GM10266 (cell line): ENCODE data around the gene SACM1L.
"Not testable (repeated sequence)": the region's sequence is repeated elsewhere in the genome, so short reads cannot be mapped to it uniquely, and the experiment has no call there.

Source experiments
- DNase-seq: peaks from one replicate; pipeline ENCODE4 v3.0.0; 2012; ENCODE audit errors: extremely low spot score
- TF ChIP-seq, protein P1 (sequence below): IDR thresholded peaks from 2 replicates; pipeline ENCODE4 v1.5.1; 2012; ENCODE audit warnings: mild to moderate bottlenecking, low read depth; ENCODE audit not compliant: control insufficient read depth, insufficient read depth; ENCODE audit errors: missing control alignments

SACM1L gene

DNA sequence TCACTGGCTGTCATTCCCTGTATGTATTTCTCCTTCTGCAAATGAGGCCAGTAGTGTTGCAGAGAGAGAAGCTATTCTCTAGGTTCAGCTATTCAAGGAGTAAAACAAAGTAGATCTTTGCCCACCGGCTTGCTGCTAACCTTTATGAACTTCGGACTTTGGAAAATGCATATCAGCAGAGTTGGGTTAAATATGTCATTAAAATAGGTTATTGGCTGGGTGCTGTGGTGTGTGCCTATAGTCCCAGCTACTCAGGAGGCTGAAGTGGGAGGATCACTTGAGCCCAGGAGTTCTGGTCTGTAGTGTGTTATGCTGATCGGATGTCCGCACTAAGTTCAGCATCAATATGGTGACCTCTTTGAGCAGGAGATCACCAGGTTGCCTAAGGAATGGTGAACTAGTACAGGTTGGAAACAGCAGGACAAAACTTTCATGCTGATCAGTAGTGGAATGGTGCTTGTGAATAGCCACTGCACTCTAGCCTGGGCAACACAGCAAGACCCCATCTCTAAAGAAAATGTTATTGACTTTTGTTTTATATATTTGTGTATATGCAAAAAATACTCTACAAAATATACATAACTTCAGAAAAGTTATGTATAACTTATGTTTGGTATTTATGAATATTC lies 53.4 kb downstream of the SACM1L start:
- TF ChIP-seq, protein P1, sequence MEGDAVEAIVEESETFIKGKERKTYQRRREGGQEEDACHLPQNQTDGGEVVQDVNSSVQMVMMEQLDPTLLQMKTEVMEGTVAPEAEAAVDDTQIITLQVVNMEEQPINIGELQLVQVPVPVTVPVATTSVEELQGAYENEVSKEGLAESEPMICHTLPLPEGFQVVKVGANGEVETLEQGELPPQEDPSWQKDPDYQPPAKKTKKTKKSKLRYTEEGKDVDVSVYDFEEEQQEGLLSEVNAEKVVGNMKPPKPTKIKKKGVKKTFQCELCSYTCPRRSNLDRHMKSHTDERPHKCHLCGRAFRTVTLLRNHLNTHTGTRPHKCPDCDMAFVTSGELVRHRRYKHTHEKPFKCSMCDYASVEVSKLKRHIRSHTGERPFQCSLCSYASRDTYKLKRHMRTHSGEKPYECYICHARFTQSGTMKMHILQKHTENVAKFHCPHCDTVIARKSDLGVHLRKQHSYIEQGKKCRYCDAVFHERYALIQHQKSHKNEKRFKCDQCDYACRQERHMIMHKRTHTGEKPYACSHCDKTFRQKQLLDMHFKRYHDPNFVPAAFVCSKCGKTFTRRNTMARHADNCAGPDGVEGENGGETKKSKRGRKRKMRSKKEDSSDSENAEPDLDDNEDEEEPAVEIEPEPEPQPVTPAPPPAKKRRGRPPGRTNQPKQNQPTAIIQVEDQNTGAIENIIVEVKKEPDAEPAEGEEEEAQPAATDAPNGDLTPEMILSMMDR, result no peak
- DNase-seq, result no peak

DNA sequence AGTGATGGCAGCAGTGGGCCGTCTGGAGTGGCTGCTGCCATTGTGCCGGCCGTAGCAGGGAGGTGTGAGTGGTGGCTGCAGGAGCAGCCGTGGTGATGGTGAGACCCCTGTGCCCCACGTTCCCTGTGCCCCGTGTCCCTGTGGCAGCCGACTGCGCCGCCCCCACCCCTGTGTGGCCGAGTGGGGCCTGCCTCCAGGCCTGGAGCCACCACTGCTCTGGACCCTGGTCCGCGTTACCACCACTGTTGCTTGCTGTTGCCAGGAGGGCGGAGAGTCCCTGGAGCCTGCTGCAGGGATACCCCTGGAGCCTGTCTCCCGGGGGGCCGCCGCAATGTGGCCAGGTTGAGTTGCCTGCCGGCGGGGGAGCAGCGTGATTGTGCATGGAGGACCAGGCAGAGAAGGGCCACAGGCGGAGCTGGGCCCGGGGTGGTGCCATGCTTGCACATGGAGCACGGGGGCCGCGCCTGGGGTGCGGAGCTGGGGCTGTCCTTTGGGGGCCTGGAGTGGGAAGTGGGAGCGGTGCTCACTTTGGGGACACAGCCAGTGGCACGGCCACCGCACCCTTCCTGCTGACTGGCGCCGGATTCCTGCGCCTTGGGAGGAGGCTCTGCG lies 57.1 kb downstream of the SACM1L start:
- DNase-seq, result no peak
- TF ChIP-seq, protein P1, result no peak

DNA sequence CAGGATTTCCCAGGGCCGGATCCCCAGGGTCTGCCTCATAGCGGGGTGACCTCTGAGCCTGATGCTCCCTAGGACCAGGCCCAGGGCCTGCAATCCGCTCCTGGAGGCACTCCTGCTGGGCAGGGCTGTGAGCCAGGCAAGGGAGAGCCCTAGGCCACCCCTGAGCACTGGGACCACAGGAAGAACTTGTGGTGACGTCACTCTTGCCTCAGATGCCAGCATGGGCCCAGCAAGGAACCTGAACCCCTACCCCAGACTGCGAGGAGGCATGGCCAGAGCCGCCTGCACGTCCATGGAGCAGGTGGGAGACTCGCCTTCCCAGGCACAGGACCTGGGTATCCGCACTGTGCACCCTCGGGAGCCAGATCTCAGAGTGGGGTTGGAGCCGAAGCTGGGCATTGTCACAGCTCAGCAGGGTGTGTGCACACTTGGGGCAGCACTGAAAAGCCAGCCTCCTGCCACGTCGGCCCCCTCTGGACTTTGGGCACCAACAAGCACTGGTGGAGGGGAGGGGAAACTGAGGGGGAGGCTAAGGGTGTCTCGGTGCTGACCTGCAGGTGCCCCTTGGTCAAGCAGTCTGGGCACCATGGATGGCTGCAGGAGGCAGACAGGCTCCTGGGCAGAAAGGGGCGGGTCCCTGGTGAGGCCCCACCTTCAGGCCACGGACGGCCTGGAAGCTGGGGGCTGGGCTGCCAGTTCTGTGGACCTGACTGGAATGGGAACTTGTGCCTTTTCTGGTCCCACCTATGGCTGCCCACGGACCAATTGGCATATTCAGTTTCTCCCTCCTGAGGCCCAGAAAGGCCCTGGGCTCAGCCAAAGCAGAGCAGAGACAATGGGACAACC lies 57.8 kb downstream of the SACM1L start:
- TF ChIP-seq, protein P1, result no peak
- no peak for DNase-seq

DNA sequence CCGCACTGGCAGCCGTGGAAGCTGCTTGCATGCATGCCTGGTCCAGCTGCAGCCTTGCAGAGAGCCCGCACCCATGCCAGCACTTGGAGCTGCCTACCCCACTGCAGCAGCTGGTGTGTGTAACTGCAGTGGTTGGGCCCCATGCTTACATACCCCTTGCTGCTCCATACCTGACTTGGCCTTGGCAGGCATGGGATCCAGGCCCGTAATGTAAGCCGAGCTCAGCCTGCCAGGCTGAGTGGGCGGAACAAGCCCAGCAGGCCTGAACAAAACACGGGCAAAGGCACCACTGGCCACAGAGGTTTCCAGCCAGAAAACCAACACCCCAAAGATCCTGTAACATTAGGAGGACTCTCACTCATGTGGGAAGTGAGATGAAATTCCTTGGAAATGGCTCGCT lies 58.9 kb downstream of the SACM1L start:
- no peak for DNase-seq
- TF ChIP-seq, protein P1, result no peak

DNA sequence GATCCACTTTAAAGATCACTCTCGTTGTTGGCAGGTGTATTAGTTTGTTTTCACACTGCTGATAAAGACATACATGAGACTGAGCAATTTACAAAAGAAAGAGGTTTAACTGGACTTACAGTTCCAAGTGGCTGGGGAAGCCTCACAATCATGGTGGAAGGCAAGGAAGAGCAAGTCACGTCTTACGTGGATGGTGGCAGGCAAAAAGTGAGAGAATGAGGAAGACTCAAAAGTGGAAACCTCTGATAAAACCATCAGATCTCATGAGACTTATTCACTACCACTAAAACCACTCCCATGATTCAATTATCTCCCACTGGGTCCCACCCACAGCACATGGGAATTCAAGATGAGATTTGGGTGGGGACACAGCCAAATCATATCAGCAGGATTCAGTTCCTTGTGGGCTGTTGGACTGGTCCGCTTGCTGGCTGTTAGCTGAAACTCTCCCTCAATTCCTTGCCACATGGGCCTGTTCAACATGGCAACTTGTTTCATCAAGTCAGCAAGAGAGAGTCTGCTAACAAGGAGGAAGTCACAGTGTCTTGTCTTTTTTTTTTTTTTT lies 59.9 kb downstream of the SACM1L start:
- not testable (repeated sequence) for DNase-seq

DNA sequence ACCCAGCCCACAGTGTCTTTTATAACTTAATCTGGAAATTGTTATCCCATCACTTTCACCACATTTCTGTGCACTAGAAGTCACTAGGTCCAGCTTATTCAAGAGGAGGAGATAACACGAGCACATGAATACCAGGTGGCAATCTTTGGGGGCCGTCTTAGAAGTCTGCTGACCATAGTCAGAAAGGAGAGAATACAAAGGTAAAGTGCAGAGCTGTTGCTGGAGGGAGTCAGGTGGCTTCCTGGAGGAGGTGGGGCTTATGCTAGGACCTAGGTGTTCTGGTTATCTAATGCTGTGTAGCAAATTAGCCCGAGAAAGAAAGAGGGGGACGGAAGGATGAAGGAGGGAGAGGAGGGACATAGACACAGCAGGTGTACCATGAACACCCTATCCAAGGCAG lies 60.7 kb downstream of the SACM1L start:
- no peak for DNase-seq
- TF ChIP-seq, protein P1, result no peak

DNA sequence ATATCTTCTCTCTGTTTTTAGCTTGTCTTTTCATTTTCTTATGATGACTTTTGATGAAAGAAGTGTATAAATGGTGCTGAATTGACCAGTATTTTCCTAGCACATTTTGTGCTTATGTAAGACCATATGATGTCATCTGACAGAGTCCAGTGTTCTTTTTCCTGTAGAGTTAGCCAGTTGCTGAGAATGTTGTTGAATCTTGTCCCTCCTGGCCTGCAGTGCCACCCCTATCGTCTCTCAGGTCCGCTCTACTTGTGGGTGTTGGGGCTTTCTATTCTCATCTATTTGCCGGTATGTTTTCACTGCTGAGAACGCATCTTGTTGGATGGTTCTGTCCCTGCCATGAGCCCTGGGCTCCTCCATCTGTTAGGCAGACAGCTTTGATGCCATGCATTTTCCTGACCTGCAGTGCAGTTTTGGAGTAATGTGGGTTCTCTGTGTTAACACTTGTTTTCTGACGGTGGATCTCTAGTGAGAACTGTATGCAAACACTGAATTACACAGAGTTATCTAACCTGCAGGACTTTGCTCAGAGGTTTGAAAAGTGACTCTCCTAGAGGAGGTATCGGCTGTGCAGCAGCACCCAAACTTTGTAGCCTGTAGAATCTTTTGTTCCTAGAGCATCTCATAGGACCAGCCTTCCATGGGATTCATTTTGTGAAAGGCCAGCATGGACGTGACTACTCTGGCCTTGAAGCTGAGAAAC lies 62.5 kb downstream of the SACM1L start:
- DNase-seq, result no peak
- TF ChIP-seq, protein P1, result no peak
